Esophagus muscularis mucosa (tissue), 4 donors: ENCODE results near the gene AMFR. TPM values are rescaled to one million over a fixed set of nuclear protein-coding genes. Genes with fewer than 3 reads are reported as not detected.

Experiments
- DNase-seq: peaks from one replicate; pipeline ENCODE4 v3.0.0-alpha.2; 2017; ENCODE audit errors: extremely low spot score
- H3K27ac ChIP-seq, 4 donors: fragments of 200-600 bp; sonication (generic); replicated peaks in 1 of 4; 1 replicate in 3 of 4; 2 replicates in 1 of 4; pipeline ENCODE4 v1.5.1; 2016 to 2019; ENCODE audit warnings: mild to moderate bottlenecking in 1 of 4
- H3K27me3 ChIP-seq, 4 donors: fragments of 200-600 bp; sonication (generic); one replicate each; pipeline versions ENCODE4 v1.5.1 to v1.6.0; 2016 to 2019
- H3K36me3 ChIP-seq, 4 donors: fragments of 200-600 bp; sonication (generic); one replicate each; pipeline ENCODE4 v1.5.1; 2016 to 2019
- H3K4me1 ChIP-seq, 4 donors: fragments of 200-600 bp; sonication (generic); one replicate each; pipeline ENCODE4 v1.5.1; 2016 to 2019
- H3K4me3 ChIP-seq, 4 donors: fragments of 200-600 bp; sonication (generic); 1 replicate in 2 of 4; 2 replicates in 2 of 4; pipeline ENCODE4 v1.5.1; 2016 to 2019; ENCODE audit warnings: mild to moderate bottlenecking in 4 of 4, moderate library complexity in 1 of 4
- H3K9me3 ChIP-seq, 4 donors: fragments of 200-600 bp; sonication (generic); 1 replicate in 3 of 4; 2 replicates in 1 of 4; pipeline ENCODE4 v1.5.1; 2016 to 2019
- CTCF ChIP-seq, 3 experiments: fragments of 200-600 bp in 2 of 3; fragments of 450-650 bp in 1 of 3; sonication (generic) in 2 of 3; IDR thresholded peaks; one replicate each; pipeline ENCODE4 v1.5.1; 2017 to 2019; ENCODE audit warnings: antibody characterized with exemption in 3 of 3, mild to moderate bottlenecking in 2 of 3, moderate library complexity in 1 of 3
- EP300 ChIP-seq: sonication (generic); formaldehyde crosslinking; IDR thresholded peaks from one replicate; pipeline ENCODE4 v1.6.1; 2017; ENCODE audit warnings: antibody characterized with exemption
- POLR2A ChIP-seq: fragments of 450-650 bp; IDR thresholded peaks from one replicate; pipeline ENCODE4 v1.6.1; 2017; ENCODE audit warnings: antibody characterized with exemption, moderate library complexity, mild to moderate bottlenecking, low read depth
- POLR2AphosphoS5 ChIP-seq, 2 donors: sonication (generic); formaldehyde crosslinking; IDR thresholded peaks; one replicate each; pipeline ENCODE4 v1.6.1; 2017; ENCODE audit warnings: antibody characterized with exemption in 2 of 2
- WGBS: methylation state at CpG from one replicate; pipeline ENCODE4 v1.1.5; 2018; 5-methylcytosine and 5-hydroxymethylcytosine counted together
- intact Hi-C: fragments of 100-400 bp; cut with DNase I; formaldehyde crosslinking; loops from one replicate; pipeline ENCODE4 v1.15.1; 2023
- total RNA-seq, 4 donors: library from RNA; depleted of rRNA; stranded (reverse); fragments of >200 nt; gene quantifications; one replicate each; pipeline versions ENCODE4 v1.1.0 to v1.2.1, GENCODE V29; 2016

Gene AMFR
- total RNA-seq, 4 donors from 2014 or later: 150 to 205 (median 179) TPM

- no peak overlapping the region for H3K27ac ChIP-seq
- 98% methylated on average over 17 of the region's 22 CpGs for WGBS
- peaks cover 0 to 8% (median 0%) of the 10 kb centered on the region in 4 donors for H3K4me1 ChIP-seq
- intact Hi-C loops: no loop called here
- H3K36me3 ChIP-seq: no peaks in the 10 kb centered on the region
- H3K27me3 ChIP-seq: no peaks in the 10 kb centered on the region
- no peak for DNase-seq
- no peaks in the 10 kb centered on the region for H3K9me3 ChIP-seq
- no peak overlapping the region for H3K4me3 ChIP-seq
- no peak for TF ChIP-seq POLR2AphosphoS5 (IDR thresholded peaks at IDR 0.05)
- TF ChIP-seq EP300: no peak
- TF ChIP-seq POLR2A: no peak
- no peak for TF ChIP-seq CTCF (IDR thresholded peaks at IDR 0.05)
These were observed 96.9 kb downstream of the AMFR start for GRCh38 chr16:56328276-56329022.

- TF ChIP-seq POLR2A (no peak), EP300 (no peak), CTCF (IDR thresholded peaks at IDR 0.05) (no peak), POLR2AphosphoS5 (IDR thresholded peaks at IDR 0.05) (no peak)
- Histone ChIP-seq H3K9me3 (no peaks in the 10 kb centered on the region), H3K4me1 (peaks cover 0 to 5% (median 0%) of the 10 kb centered on the region in 4 donors), H3K36me3 (no peaks in the 10 kb centered on the region), H3K4me3 (no peak overlapping the region), H3K27ac (no peak overlapping the region), H3K27me3 (no peaks in the 10 kb centered on the region)
- DNase-seq: no peak
- 83% methylated on average over 6 of the region's 6 CpGs for WGBS
- intact Hi-C loops: no loop called here
These were observed 97.5 kb downstream of the AMFR start for GRCh38 chr16:56327929-56328258.

GRCh38 chr16:56327071-56327928 is 98.0 kb downstream of the AMFR start:
- H3K9me3 ChIP-seq: no peaks in the 10 kb centered on the region
- H3K4me1 ChIP-seq: no peaks in the 10 kb centered on the region
- H3K27me3 ChIP-seq: no peaks in the 10 kb centered on the region
- intact Hi-C loops: no loop called here
- H3K27ac ChIP-seq: no peak overlapping the region
- H3K36me3 ChIP-seq: no peaks in the 10 kb centered on the region
- DNase-seq: no peak
- TF ChIP-seq POLR2A (no peak), CTCF (IDR thresholded peaks at IDR 0.05) (no peak), POLR2AphosphoS5 (IDR thresholded peaks at IDR 0.05) (no peak), EP300 (no peak)
- no peak overlapping the region for H3K4me3 ChIP-seq
- 84% methylated on average over 17 of the region's 18 CpGs for WGBS

GRCh38 chr16:56325956-56326355 is 99.4 kb downstream of the AMFR start:
- DNase-seq: no peak
- WGBS: 100% methylated on average over 1 of the region's 6 CpGs
- Histone ChIP-seq H3K4me3 (no peak overlapping the region), H3K9me3 (no peaks in the 10 kb centered on the region), H3K27ac (no peak overlapping the region), H3K27me3 (no peaks in the 10 kb centered on the region), H3K4me1 (no peaks in the 10 kb centered on the region), H3K36me3 (no peaks in the 10 kb centered on the region)
- no peak for TF ChIP-seq POLR2AphosphoS5 (IDR thresholded peaks at IDR 0.05)
- no peak for TF ChIP-seq POLR2A
- TF ChIP-seq EP300: no peak
- no peak for TF ChIP-seq CTCF (IDR thresholded peaks at IDR 0.05)
- intact Hi-C loops: no loop called here
